K562 (cell line): Measurements from ENCODE around the gene CD320. TPM values are rescaled to one million over a fixed set of nuclear protein-coding genes. Genes with fewer than 3 reads are reported as not detected.

Experiments
- KAT7 ChIP-seq: sonication (generic); formaldehyde crosslinking; IDR thresholded peaks from 2 replicates; pipeline ENCODE4 v1.8.0; 2022; ENCODE audit warnings: missing genetic modification reagents, mild to moderate bottlenecking, borderline replicate concordance
- MBD1 ChIP-seq: fragments of 250-450 bp; sonication (Bioruptor Pico); IDR thresholded peaks from 2 replicates; pipeline ENCODE4 v1.8.0; 2022; ENCODE audit warnings: inconsistent platforms
- MLLT1 ChIP-seq, 2 experiments: fragments of 450-650 bp; IDR thresholded peaks; 2 replicates each; pipeline ENCODE4 v1.6.1; 2016
- NELFE ChIP-seq: IDR thresholded peaks from 2 replicates; pipeline ENCODE4 v1.6.1; 2011; ENCODE audit warnings: mild to moderate bottlenecking; ENCODE audit not compliant: insufficient read depth, insufficient read length
- POLR2A ChIP-seq: fragments of 450-650 bp; conservative IDR thresholded peaks from 2 replicates; pipeline ENCODE4 v1.6.1; 2016
- PURB ChIP-seq: sonication (generic); formaldehyde crosslinking; IDR thresholded peaks from 2 replicates; pipeline ENCODE4 v1.9.0; 2021; ENCODE audit warnings: low read depth, mild to moderate bottlenecking, missing genetic modification reagents
- RBM25 ChIP-seq: fragments of 200-400 bp; formaldehyde crosslinking; IDR thresholded peaks from 2 replicates; pipeline ENCODE4 v1.6.1; 2018; ENCODE audit warnings: low read length, low read depth, moderate library complexity; ENCODE audit not compliant: severe bottlenecking
- SP1 ChIP-seq: sonication (generic); formaldehyde crosslinking; IDR thresholded peaks from 2 replicates; pipeline ENCODE4 v1.8.1; 2022; ENCODE audit warnings: mild to moderate bottlenecking, missing genetic modification reagents
- SREBF1 ChIP-seq: fragments of 150-350 bp; IDR thresholded peaks from 2 replicates; pipeline ENCODE4 v1.6.1; 2014; ENCODE audit warnings: antibody characterized with exemption, low read depth, low read length, borderline replicate concordance
- TAF1 ChIP-seq: IDR thresholded peaks from 2 replicates; pipeline ENCODE4 v1.6.1; 2011; ENCODE audit warnings: mild to moderate bottlenecking, low read length, moderate library complexity; ENCODE audit not compliant: insufficient read depth, control insufficient read depth, severe bottlenecking; ENCODE audit errors: extremely low read depth
- TBP ChIP-seq: optimal IDR thresholded peaks from 2 replicates; pipeline ENCODE3; 2011; ENCODE audit warnings: low read depth, low read length, improper control_type of control experiment
- TCF7 ChIP-seq: sonication (generic); IDR thresholded peaks from 2 replicates; pipeline ENCODE4 v1.6.1; 2016; ENCODE audit warnings: antibody characterized with exemption, borderline replicate concordance
- ZC3H11A ChIP-seq: IDR thresholded peaks from 2 replicates; pipeline ENCODE4 v1.6.1; 2012; ENCODE audit warnings: low read depth, low read length, improper control_type of control experiment
- ZFX ChIP-seq: sonication (generic); formaldehyde crosslinking; IDR thresholded peaks from 2 replicates; pipeline ENCODE4 v1.8.0; 2022; ENCODE audit warnings: mild to moderate bottlenecking, missing genetic modification reagents, moderate library complexity
- ZHX1 ChIP-seq: fragments of 150-350 bp; conservative IDR thresholded peaks from 2 replicates; pipeline ENCODE4 v1.6.1; 2014; ENCODE audit warnings: low read length
- ZNF444 ChIP-seq: fragments of 250-450 bp; sonication (Bioruptor Pico); IDR thresholded peaks from 2 replicates; pipeline ENCODE4 v1.4.0; 2020; ENCODE audit warnings: mild to moderate bottlenecking, moderate library complexity
- ZZZ3 ChIP-seq: fragments of 450-650 bp; IDR thresholded peaks from 2 replicates; pipeline ENCODE4 v1.6.1; 2016; ENCODE audit warnings: antibody characterized with exemption, mild to moderate bottlenecking, moderate library complexity
- polyA plus RNA-seq, 8 experiments: library from polyadenylated mRNA; depleted of rRNA in 4 of 8; stranded (reverse) in 5 of 8; unstranded in 3 of 8; fragments of >200 nt; fragmentation: Nextera tagmentation in 2 of 8; fragmentation: Illumina TruSeq in 1 of 8; extraction: Ambion mirVana in 2 of 8; extraction: Trizol in 1 of 8; gene quantifications; 2 replicates each; pipeline versions ENCODE4 v1.2.1 to v1.2.3, GENCODE V29; 2011 to 2014; ENCODE audit warnings: inconsistent platforms in 1 of 8, missing spikeins in 1 of 8
- total RNA-seq, 7 experiments: library from RNA; depleted of rRNA in 6 of 7; stranded (reverse); fragments of >200 nt in 6 of 7; fragmentation: Illumina TruSeq in 2 of 7; extraction: Trizol in 2 of 7; gene quantifications; 2 replicates each; pipeline versions ENCODE4 v1.2.1 to v1.2.3, GENCODE V29; 2011 to 2021; ENCODE audit warnings: low replicate concordance in 1 of 7
- TF ChIP-seq, protein P1 (sequence below): fragments of 250-450 bp; sonication (Bioruptor Pico); IDR thresholded peaks from 2 replicates; pipeline ENCODE4 v1.9.0; 2021; ENCODE audit warnings: mild to moderate bottlenecking, inconsistent platforms

CD320 gene
- total and polyA plus RNA-seq, 9 of the 15 experiments (the other 6 are each of a cell fraction or from before 2014, with no cell fraction given): 0.45 to 94.5 (median 34.4) TPM

GRCh38 chr19:8321067-8321985 lies 13.2 kb upstream of the CD320 start, which contains the start of the genes NDUFA7 and RPS28 (continued):
- TF ChIP-seq ZHX1 (peak; percentile 68; the same call in 1 of the 2 replicates), MLLT1 (IDR thresholded peaks at IDR 0.05) (peak in 1 of 2 experiments; percentile 47; a peak in 1 of 4 replicates), TCF7 (no peak; the same call in 1 of the 2 replicates), MBD1 (no peak), ZFX (CRISPR knock-in tag) (peak; percentile 92), SREBF1 (no peak), ZC3H11A (no peak), PURB (CRISPR knock-in tag) (no peak), ZNF444 (CRISPR knock-in tag) (no peak), POLR2A (peak; percentile 97), TBP (peak; percentile 98), RBM25 (peak; percentile 86), SP1 (CRISPR knock-in tag) (peak; percentile 95), TAF1 (peak; percentile 99), ZZZ3 (no peak), NELFE (peak; percentile 73), KAT7 (CRISPR knock-in tag) (no peak)
- TF ChIP-seq, protein P1, sequence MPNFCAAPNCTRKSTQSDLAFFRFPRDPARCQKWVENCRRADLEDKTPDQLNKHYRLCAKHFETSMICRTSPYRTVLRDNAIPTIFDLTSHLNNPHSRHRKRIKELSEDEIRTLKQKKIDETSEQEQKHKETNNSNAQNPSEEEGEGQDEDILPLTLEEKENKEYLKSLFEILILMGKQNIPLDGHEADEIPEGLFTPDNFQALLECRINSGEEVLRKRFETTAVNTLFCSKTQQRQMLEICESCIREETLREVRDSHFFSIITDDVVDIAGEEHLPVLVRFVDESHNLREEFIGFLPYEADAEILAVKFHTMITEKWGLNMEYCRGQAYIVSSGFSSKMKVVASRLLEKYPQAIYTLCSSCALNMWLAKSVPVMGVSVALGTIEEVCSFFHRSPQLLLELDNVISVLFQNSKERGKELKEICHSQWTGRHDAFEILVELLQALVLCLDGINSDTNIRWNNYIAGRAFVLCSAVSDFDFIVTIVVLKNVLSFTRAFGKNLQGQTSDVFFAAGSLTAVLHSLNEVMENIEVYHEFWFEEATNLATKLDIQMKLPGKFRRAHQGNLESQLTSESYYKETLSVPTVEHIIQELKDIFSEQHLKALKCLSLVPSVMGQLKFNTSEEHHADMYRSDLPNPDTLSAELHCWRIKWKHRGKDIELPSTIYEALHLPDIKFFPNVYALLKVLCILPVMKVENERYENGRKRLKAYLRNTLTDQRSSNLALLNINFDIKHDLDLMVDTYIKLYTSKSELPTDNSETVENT: peak; percentile 77
